ENCODE measurements around the gene ABHD1.

ABHD1 gene

DNA sequence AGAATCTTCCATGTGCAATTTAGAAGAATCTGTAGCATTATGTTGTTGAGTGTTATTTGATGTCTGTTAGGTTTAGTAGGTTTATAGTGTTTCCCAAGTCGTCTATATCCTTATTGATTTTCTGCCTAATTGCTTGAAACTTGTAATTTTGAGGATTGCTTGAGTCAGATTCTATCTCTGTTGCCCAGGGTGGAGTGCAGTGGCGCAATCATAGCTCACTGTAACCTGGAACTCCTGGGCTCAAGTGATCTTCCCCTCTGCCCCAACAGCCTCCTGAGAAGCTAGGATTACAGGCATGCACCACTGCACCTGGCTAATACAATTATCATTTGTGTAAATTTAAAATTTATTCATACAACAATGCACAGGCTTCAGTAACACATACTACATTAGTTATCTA, 22.1 kb downstream of the ABHD1 start:
- DNase-seq (ENCODE audit: low read depth): no peak
- no peak overlapping the region for H3K4me3 ChIP-seq (ENCODE audit: low read length)
- no peak for TF ChIP-seq CTCF (conservative IDR thresholded peaks at IDR 0.05; ENCODE audit: low read depth, low read length)

GRCh38 chr2:27147935-27148334, 24.3 kb downstream of the ABHD1 start:
- no peak for TF ChIP-seq CTCF (conservative IDR thresholded peaks at IDR 0.05; ENCODE audit: low read depth, low read length)
- H3K4me3 ChIP-seq (ENCODE audit: low read length): no peak overlapping the region
- DNase-seq (ENCODE audit: low read depth): no peak

DNA sequence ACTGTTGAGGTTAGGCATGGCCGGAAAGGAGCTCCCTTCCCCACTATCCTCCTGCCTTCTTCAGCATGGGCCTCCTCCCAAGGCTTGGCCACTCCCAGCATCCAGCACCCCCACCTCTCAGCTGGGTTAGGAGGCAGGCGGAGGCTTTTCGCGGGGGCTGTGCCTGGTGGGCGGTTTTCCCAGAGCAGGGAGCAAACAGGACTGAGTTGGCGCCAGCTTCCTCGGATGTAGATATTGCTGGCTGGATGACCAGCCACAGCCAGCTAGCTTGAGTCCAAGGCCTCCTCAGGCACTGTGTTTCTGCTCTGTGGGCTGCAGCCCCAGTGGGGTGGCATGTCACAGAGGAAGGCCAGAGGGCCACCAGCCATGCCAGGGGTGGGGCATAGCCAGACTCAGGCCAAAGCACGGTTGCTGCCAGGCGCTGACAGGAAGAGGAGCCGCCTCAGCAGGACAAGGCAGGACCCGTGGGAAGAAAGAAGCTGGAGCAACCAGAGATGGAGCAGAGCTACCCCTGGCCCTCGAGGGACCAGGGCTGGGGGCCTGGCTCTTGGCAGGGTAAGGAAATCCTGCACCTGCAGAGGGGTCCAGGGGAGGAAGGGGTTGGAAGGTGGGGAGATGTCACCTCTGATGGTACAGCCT, 25.3 kb downstream of the ABHD1 start, which contains the start of gene TCF23:
TCF23 (plus strand) TSS at position 204 of the 639 bp plus-strand sequence; CDS start at position 334, 130 bp downstream.
- H3K4me3 ChIP-seq (ENCODE audit: low read length): no peak within 1 kb of the TSS
- no peak for DNase-seq (ENCODE audit: low read depth)
- no peak for TF ChIP-seq CTCF (conservative IDR thresholded peaks at IDR 0.05; ENCODE audit: low read depth, low read length)

DNA sequence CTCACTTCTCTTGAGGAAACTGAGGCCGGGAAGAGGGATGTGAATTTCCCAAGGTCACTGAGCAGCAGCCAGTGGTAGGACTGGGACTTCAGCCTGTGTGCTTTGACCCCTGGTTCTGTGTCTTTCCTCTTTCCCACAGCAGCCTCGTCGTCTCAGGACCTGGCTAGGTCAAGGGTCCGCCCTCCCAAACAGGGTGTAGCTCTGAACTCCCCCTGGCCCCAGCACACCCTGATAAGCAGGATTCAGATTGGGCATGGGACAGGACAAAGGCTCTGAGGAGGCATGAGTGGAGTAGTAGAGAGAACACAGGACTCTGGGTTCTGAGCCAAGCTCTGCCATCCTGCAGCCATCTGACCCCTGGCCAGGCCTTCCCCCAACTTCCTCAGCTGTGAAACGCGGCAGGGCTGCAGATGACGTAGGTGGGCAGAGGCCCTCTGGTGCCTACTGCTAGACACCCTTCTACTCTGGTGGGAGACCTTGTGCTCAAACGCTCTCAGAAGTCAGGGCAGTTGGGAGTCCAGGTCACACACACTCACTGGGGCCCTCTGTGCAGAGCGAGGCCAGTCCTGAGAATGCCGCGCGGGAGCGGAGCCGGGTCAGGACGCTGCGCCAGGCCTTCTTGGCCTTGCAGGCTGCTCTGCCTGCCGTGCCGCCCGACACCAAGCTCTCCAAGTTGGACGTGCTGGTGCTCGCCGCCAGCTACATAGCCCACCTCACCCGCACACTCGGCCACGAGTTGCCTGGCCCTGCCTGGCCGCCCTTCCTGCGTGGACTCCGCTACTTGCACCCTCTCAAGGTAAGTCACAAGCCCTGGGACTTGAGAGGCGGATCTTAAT, 26.2 kb downstream of the ABHD1 start:
- DNase-seq (ENCODE audit: low read depth): no peak

GRCh38 chr2:27150639-27151230, 27.1 kb downstream of the ABHD1 start:
- no peak for DNase-seq (ENCODE audit: low read depth)

More for the DNA sequence above, 26.2 kb downstream of the ABHD1 start:
- no peak for TF ChIP-seq CTCF (conservative IDR thresholded peaks at IDR 0.05; ENCODE audit: low read depth, low read length)
- H3K4me3 ChIP-seq (ENCODE audit: low read length): no peak overlapping the region

GRCh38 chr2:27152102-27152795, 28.6 kb downstream of the ABHD1 start:
- TF ChIP-seq CTCF (conservative IDR thresholded peaks at IDR 0.05; ENCODE audit: low read depth, low read length): no peak
- no peak overlapping the region for H3K4me3 ChIP-seq (ENCODE audit: low read length)
- DNase-seq (ENCODE audit: low read depth): no peak

More at GRCh38 chr2:27150639-27151230, 27.1 kb downstream of the ABHD1 start:
- no peak overlapping the region for H3K4me3 ChIP-seq (ENCODE audit: low read length)
- TF ChIP-seq CTCF (conservative IDR thresholded peaks at IDR 0.05; ENCODE audit: low read depth, low read length): no peak

Measured in retinal pigment epithelial cell (primary cell).